GM19193 (cell line): Measurements from ENCODE around the gene PNMA6E.

Experiments
- POLR2A ChIP-seq: IDR thresholded peaks from 4 replicates; pipeline ENCODE4 v1.6.1; 2011; ENCODE audit not compliant: insufficient read depth, insufficient read length; ENCODE audit errors: extremely low read depth

PNMA6E gene

GRCh38 chrX:153407736-153408135 lies 6.6 kb upstream of the PNMA6E start:
- TF ChIP-seq POLR2A, result no peak

- TF ChIP-seq POLR2A, result no peak
These were observed 5.8 kb upstream of the PNMA6E start for GRCh38 chrX:153406903-153407302.

DNA sequence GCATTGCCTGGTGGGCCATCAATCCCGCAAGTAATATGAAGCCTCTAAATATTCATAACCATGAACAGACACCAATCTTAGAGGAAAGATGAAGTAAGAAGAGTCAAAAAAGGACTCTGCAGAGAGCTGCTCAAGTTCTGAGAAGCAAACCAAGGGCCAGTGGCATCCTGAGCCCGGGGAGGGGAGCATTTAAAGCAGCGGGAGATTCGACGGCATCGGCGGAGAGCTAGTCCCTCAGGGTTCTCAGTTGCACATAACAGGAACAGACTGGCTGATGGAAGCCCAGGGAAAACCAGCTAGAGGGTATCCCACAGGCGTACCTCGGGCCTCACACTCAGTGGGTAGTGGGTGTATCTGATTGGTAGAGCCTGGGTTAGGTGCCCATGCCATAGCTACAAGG lies 4.9 kb upstream of the PNMA6E start:
- TF ChIP-seq POLR2A, result no peak

DNA sequence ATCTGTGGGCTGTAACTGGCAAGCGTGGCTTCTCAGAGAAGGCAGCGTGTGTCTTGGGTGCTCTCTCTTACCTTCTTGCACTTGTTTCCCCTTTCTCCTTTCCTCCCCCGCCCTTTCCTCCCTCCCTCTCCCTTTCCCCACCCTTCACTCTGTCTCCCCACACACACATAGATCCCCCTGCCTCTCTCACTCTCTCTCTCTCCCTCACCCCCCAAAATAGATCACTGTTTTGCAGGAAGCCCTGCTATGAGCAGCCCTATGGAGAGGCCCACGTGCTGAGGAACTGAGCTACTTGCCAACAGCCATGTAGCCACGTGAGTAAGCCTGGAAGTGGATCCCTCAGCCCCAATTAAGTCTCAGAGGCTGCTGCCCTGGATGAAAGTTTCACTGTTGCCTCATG lies 4.3 kb upstream of the PNMA6E start:
- no peak for TF ChIP-seq POLR2A

DNA sequence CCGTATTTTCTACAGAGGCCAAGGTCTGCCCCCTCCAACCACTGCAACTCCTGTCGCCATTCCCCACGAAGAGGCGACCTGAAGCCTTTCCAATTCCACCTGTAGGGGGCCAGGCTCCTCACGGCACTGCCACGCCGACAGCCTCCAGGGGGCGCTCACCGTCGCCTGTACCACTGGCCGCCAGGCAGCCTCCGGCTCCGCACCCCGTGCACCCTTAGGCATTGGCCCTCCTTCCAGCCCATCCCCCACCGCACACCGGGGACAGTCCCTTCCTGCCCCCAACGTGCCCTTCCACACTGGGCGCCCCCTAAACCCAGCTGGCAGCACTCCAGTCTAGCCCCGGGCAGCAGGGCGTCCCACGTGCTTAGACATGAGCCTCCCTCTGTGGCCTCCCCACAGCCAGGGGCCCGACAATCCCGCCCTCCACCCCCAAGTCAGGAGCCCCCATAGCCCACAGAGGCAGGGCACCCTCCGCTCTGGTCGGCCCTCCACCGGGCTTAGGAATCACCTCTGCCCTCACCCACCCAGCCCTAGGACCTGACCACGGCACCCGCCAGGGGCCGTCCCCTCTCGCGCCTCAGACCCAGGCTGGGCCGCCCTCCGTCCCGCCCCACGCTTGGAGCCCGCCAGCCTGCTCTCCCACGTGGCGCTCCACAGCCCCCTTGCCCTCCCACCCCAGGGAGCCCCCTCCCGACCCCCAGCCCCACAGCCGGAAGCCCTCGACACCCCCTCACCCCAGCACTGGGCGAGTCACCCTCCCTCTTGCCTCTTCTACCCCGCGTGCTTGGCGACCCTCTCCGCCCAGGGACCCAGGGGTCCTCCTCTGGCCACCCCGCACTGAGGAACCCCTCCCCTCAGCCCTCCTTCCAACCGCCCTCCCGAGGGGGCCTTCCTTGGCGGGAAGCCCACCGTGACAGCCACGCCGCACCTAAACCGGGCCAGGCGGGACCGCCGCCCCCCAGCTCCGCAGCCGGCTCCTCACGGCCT lies 711 bp downstream of the PNMA6E start:
- no peak for TF ChIP-seq POLR2A

DNA sequence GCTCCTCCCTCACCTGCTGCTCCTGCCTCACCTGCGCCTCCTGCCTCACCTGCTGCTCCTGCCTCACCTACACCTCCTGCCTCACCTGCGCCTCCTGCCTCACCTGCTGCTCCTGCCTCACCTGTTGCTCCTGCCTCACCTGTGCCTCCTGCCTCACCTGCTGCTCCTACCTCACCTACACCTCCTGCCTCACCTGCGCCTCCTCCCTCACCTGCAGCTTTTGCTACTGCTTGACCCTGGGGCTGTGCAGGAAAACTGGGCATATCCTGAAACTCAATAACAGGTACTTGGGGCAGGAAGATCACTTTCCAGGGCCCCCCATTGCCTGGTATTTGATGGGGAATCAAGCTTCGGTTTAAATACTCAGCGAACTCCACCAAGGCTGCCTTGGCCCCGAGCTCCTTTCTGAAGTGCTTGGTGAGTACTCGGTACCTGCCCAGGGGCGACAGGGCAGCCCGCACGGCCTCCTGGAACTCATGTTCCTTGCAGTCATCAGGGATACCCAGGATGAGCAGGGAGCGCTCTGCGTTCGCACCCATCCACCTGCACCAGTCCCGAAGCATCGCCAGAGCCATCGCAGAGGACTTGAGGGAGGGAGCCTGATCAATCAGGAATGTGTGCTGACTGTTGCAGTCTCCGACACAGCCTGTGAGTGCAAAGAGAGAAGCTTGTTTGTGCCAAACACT lies 2.7 kb downstream of the PNMA6E start:
- no peak for TF ChIP-seq POLR2A

GRCh38 chrX:153397256-153397960 lies 3.7 kb downstream of the PNMA6E start:
- no peak for TF ChIP-seq POLR2A

DNA sequence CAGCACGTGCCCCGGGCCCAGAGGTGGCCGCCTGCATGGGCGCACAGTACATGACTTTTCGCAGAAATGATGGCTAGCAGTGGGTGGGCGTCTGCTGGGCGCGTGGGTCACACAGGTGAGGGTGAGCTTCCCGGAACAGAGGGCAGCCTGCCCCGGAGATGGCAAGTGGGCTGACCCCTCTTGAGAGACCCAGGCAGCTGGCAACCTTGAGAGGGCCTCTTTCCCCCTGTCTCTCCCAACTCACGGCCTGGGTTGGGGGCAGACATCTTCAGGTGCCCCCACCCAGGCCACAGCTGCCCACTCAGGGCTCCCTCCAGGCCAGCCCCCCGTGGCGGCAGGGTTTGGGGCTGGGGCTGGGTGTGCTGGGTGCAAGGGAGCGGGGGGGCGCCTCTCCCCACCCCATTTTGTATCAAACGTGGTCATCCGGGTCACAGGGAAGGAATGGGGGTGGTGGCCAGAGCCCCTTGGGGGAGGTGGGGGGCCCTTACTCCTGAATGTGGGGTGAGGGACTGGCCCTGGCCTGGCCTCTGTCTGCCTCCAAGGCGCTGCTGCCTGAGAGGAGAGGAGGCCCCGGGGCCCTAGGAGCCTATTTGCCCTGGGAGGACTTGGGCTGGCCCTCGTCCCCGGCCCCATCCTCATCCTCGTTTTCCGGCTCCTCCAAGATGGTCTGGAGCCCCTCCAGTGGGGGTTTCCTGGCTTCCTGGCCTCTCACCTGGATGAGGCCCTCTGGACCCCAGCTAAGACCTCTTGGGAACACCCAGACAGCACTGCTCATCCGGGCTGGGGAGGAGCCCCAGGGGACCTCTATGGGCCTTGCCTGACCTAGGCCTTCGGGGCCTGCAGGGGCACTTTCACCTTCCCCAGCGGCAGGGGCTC lies 4.6 kb downstream of the PNMA6E start:
- TF ChIP-seq POLR2A, result no peak

GRCh38 chrX:153395613-153396319 lies 5.4 kb downstream of the PNMA6E start:
- no peak for TF ChIP-seq POLR2A

DNA sequence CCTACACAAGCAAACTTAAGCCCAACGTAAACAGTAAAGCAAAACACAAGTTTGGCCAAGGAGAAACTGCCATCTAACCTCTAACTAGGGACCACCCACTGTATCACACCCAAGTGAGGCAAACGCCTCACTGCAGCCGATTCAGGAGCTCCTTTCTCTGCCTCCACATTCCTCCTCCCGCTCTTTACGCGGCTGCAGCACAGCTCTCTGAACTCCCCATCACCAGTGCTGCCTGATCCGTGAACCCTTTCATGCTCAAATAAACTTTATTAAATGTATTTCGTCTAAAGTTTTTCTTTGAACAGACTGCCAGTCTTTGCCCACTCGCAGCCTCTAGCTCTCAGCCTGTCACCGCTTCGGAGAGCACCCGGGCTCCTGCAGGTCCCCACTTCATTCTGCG lies 6.5 kb downstream of the PNMA6E start:
- TF ChIP-seq POLR2A, result no peak

- no peak for TF ChIP-seq POLR2A
These were observed 8.4 kb downstream of the PNMA6E start for GRCh38 chrX:153392642-153393321.

GRCh38 chrX:153388722-153389459 lies 12.3 kb downstream of the PNMA6E start:
- TF ChIP-seq POLR2A, result no peak

DNA sequence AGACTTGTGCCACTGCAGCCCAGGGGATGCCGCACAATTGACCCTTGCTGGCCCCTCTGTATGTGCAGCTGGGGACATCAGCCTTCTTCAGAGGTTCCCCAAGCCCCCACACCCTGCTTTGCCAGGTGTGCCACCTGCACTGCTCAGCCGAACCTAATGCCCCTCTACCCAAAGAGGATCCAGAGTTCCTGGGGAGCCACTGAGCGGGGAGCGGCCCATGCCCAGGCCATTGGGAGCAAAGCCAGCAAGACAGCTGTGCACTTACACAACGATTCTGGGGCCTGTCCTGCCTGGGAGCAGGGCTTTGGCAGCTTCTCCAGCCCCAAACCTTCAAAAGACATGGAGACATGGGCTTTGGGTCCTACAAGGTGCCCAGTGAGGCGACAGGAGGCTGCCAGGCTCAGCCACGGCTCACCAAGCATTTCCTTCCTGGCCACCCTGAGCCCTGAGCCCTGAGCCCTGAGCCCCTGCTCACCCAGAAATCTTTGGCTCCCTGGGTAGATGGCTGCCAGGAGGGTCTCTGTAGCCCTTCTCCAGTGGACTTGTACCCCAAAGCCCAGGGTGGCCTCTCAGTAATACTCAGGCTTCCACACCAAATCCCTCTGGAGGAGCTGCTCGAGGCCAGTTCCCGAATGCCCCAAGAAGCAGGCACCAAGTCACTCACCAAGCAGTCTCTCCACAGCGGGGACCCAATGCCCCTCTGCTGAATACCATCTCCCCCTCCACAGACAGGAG lies 13.0 kb downstream of the PNMA6E start:
- no peak for TF ChIP-seq POLR2A

- TF ChIP-seq POLR2A, result no peak
These were observed 13.8 kb downstream of the PNMA6E start for GRCh38 chrX:153387345-153387744.
